ENCODE measurements around the gene PNMA8B. TPM values are rescaled to one million over a fixed set of nuclear protein-coding genes. Genes with fewer than 3 reads are reported as not detected.

The PNMA8B gene
- total RNA-seq, 6 experiments from 2014 or later: 0.02 to 0.17 (median 0.07) TPM; not detected in 2

DNA sequence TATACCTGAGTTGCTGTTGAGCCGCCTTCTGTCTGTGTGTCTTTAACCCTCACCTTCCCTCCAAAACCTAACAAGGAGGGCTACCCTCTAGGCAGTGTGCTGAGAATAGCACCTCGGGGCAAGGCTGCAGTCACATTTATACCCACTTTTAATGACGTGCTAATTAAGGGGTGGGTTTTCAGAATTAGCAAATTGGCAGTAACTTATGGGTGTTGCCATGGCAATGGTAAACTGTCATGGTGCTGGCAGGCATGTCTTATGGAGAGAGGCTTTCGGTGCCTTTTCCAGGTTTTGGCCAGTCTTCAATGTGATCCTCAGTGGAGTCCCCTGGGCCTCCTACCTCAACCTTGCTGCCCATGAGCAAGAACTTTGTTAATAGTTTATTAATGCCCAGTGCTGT lies 23.1 kb downstream of the PNMA8B start:
- H3K4me3 Mint-ChIP-seq: no peak overlapping the region; the same call in 1 of the 2 replicates
- no peak overlapping the region; the same call in 1 of the 2 replicates for H3K27ac Mint-ChIP-seq
- no peaks in the 10 kb centered on the region for H3K27me3 Mint-ChIP-seq (ENCODE audit: insufficient read depth)

DNA sequence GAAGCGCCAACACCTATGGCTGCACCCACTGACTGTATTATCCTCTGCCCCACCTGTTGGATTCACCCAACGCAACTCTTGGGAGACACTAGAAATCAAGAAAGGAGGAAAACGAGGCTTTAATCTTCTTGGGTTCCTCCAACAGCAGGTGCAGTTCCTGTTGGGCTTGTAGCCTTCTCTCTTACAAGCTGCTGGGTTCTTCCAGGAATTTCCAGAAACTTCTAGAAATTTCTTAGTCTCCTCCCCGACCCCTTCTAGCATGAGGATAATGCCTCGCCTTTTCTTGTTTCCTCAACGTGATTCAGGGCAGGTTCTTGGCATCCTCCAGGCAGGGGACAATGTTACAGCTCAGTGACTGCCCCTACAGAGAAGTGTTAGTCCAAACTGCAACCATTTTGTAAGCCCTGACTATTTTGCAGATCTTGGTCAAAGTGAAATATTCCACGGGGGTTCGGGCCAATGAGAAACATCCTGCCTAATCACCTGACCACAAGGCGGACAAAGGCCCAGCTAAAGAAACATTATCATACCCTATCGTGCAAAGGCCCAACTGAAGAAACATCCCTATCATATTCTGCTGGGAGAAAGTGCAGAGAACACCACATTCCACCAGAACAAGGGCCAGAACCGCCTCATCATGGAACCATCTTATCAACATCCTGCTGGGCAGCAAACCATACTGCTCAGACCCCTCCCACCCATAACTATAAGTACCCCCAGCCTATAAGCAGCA lies 23.7 kb downstream of the PNMA8B start:
- Mint-ChIP-seq H3K27ac (peak overlapping the region; percentile 49), H3K27me3 (ENCODE audit: insufficient read depth) (no peaks in the 10 kb centered on the region), H3K9me3 (no peaks in the 10 kb centered on the region), H3K4me3 (peak overlapping the region; percentile 67), H3K4me1 (ENCODE audit: low read depth) (peaks cover 46% of the 10 kb centered on the region), H3K36me3 (ENCODE audit: low read depth) (peaks cover 23% of the 10 kb centered on the region)
- TF ChIP-seq, protein P1, sequence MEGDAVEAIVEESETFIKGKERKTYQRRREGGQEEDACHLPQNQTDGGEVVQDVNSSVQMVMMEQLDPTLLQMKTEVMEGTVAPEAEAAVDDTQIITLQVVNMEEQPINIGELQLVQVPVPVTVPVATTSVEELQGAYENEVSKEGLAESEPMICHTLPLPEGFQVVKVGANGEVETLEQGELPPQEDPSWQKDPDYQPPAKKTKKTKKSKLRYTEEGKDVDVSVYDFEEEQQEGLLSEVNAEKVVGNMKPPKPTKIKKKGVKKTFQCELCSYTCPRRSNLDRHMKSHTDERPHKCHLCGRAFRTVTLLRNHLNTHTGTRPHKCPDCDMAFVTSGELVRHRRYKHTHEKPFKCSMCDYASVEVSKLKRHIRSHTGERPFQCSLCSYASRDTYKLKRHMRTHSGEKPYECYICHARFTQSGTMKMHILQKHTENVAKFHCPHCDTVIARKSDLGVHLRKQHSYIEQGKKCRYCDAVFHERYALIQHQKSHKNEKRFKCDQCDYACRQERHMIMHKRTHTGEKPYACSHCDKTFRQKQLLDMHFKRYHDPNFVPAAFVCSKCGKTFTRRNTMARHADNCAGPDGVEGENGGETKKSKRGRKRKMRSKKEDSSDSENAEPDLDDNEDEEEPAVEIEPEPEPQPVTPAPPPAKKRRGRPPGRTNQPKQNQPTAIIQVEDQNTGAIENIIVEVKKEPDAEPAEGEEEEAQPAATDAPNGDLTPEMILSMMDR (IDR thresholded peaks at IDR 0.05): no peak
- DNase-seq: no peak

More for the DNA sequence above, 23.1 kb downstream of the PNMA8B start:
- Mint-ChIP-seq H3K9me3 (no peaks in the 10 kb centered on the region), H3K36me3 (ENCODE audit: low read depth) (peaks cover 22% of the 10 kb centered on the region), H3K4me1 (ENCODE audit: low read depth) (peaks cover 40% of the 10 kb centered on the region)
- DNase-seq: no peak
- TF ChIP-seq, protein P1 (IDR thresholded peaks at IDR 0.05): no peak

DNA sequence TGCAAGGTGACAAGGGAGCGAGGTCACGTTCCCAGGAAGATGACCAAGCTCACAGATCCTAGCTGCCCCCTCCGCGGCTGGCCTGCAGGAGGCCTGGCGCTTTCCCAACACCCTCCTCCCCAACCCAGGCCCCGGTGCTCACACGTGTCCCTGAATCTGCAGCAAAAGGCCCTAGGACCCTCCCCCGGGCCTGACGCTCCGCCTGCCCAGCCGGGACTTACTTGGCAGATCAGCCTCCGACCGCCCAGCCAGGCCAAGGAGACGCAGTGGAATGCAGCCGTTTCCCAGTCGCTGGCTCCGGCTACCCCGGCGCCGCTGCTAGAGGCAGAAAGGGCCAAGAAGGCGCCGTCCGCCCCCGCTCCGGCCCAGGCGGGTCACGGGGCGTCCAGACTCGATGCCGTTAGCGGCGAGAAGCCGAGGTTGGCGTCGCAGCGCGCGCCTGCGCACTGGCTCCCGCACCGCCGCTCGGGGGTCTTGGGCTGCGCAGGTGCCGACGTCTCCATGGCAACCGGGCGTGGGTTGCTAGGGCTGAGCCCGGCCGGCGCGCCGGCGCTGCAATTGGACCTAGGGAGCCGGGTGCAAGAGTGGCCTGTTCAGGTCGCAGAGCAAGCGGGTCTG lies 24.4 kb downstream of the PNMA8B start, which contains the start of gene PNMA8A:
PNMA8A (minus strand) TSS at position 448 of the 618 bp plus-strand sequence. CDS start 528 bp downstream, outside the sequence.
- Mint-ChIP-seq H3K27me3 (ENCODE audit: insufficient read depth) (no peaks in the 10 kb centered on the region), H3K27ac (peak within 1 kb of the TSS; percentile 54), H3K36me3 (ENCODE audit: low read depth) (peaks cover 23% of the 10 kb centered on the region), H3K9me3 (no peaks in the 10 kb centered on the region), H3K4me3 (peak within 1 kb of the TSS; percentile 80), H3K4me1 (ENCODE audit: low read depth) (peaks cover 52% of the 10 kb centered on the region)
- DNase-seq: peak; percentile 72
- TF ChIP-seq, protein P1 (IDR thresholded peaks at IDR 0.05): peak; percentile 46

DNA sequence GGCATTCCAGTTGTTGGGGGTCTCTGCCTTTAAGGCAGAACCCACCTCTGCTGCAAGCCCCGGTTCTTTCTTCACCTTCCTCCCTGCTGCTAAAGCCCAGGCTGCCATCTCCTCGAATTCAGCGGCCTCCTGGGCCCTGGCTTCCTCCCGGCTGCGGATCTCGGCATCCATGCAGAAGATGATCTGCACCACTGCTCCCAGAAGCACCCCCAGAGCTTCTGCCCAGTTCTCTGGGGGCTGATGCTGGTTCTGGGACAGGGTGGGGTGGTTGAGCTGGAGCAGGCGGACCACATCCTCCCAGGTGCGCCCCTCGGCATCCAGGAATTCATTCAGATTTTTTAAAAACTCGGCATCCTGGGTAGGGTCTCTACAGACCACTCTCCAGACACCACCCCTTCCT lies 25.3 kb downstream of the PNMA8B start:
- Mint-ChIP-seq H3K27ac (no peak overlapping the region), H3K27me3 (ENCODE audit: insufficient read depth) (no peaks in the 10 kb centered on the region), H3K9me3 (no peaks in the 10 kb centered on the region), H3K4me3 (no peak overlapping the region), H3K4me1 (ENCODE audit: low read depth) (peaks cover 51% of the 10 kb centered on the region), H3K36me3 (ENCODE audit: low read depth) (peaks cover 24% of the 10 kb centered on the region)
- TF ChIP-seq, protein P1 (IDR thresholded peaks at IDR 0.05): no peak
- DNase-seq: no peak

DNA sequence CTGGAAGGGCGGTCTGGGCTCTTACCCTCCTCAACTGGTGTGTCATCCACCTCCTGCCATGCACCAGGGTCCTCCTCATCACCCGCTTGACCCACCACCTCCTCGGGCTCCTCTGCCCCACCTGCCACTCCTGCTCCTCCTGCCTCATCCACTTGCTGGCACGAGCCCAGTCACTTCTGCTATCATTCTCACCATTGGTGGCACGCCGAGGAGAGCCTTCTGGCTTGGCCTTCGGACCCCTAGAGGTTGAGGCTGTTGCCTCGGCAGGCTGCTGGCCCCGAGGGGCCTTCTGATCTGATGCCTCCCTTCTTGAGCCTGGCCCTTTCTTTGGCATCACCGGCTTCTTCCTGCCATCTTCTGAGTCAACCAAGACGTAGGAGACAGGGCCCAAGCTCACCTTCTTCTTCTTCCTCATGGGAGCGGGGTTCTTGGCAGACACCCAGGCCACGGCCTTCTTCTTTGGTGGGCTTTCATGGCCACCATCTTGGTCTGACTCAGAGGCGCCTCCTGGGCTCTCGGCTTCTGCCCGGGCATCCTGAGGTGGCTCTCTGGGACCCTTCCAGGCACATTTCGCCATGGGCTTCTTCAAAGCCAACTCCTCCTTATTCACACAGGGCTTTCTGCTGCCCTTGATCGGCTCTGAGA lies 26.0 kb downstream of the PNMA8B start:
- Mint-ChIP-seq H3K9me3 (no peaks in the 10 kb centered on the region), H3K4me3 (no peak overlapping the region), H3K27me3 (ENCODE audit: insufficient read depth) (no peaks in the 10 kb centered on the region), H3K27ac (0 out of 2 replicates have a peak overlapping the region, but pooled peaks have one; percentile 24), H3K4me1 (ENCODE audit: low read depth) (peaks cover 51% of the 10 kb centered on the region), H3K36me3 (ENCODE audit: low read depth) (peaks cover 27% of the 10 kb centered on the region)
- TF ChIP-seq, protein P1 (IDR thresholded peaks at IDR 0.05): no peak
- DNase-seq: no peak
